Stimulated activated CD8-positive, alpha-beta memory T cell treated with anti-CD3 and anti-CD28 coated beads, Interleukin-12 subunit alpha, Interleukin-12 subunit beta, amount 100 ng/mL, for 4 hours (primary cell): ENCODE results near the gene DPM1.
"Not testable (repeated sequence)": the region's sequence is repeated elsewhere in the genome, so short reads cannot be mapped to it uniquely, and the experiment has no call there.

Experiments
- DNase-seq: peaks from one replicate; pipeline ENCODE4 v3.0.0-alpha.2; 2020; ENCODE audit warnings: low read depth

DPM1 gene

DNA sequence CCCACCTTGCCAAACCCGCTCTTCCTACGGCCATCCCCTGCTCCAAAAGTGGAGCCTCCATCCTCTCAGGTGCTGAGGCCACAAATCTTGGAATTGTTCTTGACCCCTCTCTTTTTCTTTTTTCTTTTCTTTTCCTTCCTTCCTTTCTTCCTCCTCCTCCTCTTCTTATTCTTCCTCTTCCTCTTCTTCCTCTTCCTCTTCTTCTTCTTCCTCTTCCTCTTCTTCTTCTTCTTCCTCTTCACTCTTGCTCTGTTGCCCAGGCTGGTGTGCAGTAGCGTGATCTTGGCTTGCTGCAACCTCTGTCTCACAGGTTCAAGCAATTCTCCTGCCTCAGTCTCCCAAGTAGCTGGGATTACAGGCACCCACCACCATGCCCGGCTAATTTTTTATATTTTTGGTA, 20.2 kb upstream of the DPM1 start:
- DNase-seq = not testable (repeated sequence)

DNA sequence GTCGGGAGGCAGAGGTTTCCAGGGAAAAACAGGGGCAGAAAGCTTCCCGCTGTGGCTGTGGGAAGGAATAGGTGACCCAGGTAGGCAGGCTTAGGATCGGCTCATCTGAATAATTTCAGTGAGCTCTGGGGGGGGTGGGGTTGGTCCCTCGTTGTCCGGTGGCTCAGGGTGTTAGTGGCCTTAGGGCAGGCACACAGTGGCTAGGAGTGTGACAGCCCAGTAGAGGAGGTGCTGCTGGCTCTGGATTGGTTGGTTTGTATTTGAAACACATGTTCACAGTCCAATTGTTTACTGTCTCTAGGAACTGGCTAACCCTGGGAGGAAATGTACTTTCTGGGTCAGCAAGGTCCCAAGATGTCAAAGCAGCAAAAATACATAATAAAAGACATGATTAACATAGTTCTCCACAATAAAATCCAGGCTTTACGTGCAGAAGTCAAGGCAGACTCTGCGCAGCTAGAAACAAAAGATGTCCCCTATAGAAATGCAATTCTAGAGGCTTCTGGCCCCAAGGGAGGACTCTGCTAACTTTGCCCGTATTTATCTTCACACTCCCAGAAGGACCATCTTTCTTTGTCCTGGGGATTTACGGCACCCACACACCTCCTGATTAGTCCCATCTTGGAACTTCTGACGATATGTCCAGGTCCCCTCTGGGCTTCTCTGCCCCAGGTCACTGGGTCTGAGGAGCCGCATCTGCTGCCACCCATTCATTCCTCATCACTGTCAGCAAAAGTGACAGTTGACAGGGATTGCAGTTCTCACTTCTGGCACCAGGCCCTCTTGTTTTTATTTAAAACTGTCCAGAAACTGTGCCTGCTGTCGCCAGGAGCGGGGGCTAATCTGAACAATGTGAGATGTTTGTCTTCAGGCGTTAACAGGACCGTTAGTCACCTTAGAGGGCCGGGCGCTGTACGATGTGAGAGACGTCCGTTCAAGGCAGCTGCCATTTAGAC, 19.0 kb upstream of the DPM1 start:
- no peak for DNase-seq

DNA sequence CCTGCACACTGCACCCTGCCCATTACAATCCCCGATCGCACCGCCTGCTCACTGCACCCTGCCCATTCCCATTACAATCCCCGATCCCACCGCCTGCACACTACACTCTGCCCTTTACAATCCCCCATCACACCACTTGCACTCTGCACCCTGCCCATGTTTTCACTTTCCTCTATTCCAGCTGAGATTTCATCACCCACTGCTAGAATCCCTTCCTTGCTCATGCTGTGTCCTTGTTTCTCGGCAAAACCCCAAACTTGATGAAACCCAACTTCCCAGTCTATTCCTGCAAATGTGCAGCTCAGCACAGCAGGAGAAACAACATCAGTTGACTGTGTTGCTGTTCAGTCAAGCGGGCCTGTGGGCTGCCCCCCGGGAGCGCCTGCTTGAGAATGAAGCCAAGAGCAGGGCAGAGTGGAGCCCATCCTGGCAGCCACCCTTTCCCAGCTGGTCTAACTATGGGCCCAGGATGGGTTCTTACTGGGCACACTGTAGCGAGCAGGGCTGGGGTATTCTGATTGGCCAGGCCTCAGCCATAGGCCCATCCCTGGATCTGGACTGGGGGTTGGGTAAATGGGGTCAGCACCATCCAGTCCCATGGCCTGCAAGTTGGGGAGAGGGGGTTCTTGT, 17.5 kb upstream of the DPM1 start:
- no peak for DNase-seq

DNA sequence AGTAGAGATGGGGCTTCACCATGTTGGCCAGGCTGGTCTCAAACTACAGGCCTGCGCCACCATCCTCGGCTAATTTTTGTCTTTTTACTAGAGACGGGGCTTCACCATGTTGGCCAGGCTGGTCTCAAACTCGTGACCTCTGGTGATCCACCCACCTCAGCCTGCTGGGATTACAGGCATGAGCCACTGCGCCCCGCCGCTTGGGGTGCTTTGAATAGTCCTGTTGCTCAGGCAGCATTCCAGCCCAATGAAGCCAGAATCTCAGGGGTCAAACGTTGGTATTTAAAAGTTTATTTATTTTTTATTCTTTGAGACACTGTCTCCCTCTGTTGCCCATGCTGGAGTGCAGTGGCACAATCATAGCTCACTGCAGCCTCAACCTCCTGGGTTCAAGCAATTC, 11.6 kb upstream of the DPM1 start:
- DNase-seq = no peak

DNA sequence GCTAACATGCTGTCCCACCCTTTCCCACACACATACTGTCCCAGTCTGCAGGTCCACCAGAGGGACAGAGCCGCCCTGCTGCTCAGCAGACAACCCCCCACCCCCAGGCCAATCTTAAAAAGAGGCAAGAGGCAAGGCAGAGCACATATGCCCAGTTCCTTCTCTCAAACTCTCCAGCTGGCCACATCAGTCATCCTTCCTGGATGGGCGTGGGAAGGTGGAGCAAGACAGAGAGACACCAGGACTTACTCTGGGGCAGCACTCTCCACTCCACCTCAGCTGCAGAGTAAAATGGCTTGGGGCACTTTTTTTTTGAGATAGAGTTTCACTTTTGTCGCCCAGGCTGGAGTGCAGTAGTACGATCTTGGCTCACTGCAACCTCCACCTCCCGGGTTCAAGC, 11.1 kb upstream of the DPM1 start:
- DNase-seq = no peak

DNA sequence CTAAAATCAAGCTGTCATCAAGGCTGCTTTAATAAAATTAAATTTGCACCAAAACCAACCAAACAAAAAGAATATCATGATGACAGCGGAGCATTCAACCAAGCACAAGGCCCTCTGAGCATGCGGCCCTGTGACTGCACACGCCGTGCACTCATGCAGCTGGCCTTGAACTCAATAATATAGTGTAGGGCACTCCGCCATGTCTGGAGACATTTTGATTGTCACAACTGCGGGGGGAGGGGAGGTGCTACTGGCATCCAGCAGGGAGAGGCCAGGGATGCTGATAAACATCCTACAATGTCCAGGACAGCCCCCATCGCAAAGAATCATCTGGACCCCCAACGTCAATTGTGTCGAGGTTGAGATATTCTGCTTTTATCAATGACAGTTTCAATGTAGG, 10.0 kb upstream of the DPM1 start:
- DNase-seq = no peak

DNA sequence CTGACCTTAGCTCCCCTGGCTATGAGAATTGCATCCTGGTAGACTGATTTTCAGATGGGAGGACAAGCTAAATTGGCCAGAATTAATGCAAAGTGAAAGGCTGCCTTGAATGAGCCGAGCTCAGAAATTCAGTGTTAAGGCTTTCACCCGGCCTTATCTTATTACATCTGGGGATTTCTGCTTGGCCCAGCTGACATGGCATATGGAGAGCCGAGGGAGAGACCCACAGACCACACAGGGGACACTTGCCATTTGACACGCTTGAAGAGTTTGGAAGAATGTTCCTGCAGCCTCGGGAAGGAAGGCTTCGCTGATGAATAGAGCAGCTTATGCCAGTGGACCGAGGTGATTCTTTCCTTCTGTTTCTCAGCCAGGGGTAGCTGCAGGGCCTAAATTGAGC, 9.3 kb upstream of the DPM1 start:
- no peak for DNase-seq

DNA sequence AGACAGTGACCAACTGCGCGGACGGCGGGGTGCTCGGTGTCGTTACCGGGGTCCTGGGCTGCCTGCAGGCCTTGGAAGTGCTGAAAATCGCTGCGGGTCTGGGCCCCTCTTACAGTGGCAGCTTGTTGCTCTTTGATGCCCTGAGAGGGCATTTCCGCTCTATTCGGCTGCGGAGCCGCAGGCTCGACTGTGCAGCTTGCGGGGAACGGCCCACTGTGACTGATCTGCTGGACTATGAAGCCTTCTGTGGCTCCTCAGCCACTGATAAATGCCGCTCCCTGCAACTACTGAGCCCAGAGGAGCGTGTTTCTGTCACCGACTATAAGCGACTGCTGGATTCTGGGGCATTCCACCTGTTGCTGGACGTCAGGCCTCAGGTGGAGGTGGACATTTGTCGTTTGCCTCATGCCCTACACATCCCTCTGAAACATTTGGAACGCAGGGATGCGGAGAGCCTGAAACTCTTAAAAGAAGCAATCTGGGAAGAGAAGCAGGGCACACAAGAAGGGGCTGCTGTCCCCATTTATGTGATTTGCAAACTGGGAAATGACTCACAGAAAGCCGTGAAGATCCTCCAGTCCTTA, 1.3 kb upstream of the DPM1 start:
- DNase-seq = no peak

DNA sequence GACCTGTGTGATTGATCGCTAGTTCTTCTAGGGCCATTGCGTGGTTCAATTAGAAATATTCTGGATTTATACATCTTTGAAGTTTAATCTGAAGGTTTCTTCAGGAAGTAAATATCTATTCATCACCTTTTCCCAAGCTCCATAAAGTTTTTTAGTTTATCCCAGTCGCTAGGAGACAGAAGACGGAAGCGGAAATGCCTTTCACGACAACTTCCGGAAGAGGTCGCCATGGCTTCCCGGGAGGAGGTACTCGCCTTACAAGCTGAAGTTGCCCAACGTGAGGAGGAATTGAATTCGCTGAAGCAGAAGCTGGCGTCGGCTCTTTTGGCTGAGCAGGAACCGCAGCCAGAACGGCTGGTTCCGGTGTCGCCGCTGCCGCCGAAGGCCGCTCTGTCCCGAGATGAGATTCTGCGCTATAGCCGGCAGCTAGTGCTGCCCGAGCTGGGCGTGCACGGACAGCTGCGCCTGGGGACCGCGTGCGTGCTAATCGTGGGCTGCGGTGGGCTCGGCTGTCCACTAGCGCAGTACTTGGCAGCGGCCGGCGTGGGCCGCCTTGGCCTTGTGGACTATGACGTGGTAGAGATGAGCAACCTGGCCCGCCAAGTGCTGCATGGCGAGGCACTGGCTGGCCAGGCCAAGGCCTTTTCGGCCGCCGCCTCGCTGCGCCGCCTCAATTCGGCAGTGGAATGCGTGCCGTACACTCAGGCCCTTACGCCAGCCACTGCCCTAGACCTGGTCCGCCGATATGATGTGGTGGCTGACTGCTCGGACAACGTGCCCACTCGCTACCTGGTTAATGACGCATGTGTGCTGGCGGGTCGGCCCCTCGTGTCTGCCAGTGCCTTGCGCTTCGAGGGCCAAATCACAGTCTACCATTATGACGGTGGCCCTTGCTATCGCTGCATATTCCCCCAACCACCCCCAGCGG, 547 bp upstream of the DPM1 start, which contains the start of gene MOCS3:
Gene MOCS3 (plus strand): TSS at position 204 of the 928 bp plus-strand sequence. CDS start 25 bp downstream, at position 229.
- DNase-seq = peak; percentile 66

DNA sequence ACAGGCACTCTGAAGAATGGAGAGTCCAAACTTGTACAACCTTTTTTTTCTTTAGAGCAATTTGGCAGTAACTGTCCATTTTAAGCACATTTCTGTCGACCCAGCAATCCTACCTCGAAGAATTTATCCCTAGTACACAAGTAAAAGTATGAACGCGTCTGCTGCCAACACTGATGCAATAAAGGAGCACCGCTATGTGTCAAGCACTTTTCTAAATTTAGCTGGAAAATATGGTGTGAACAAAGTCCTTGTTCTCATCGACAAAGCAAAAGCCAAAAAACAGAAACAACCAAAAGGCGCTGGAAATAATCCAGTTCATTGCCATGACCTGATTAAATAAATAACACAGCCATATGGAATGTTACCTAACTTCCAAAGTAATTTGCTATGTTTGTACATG, 1.1 kb downstream of the DPM1 start:
- no peak for DNase-seq

DNA sequence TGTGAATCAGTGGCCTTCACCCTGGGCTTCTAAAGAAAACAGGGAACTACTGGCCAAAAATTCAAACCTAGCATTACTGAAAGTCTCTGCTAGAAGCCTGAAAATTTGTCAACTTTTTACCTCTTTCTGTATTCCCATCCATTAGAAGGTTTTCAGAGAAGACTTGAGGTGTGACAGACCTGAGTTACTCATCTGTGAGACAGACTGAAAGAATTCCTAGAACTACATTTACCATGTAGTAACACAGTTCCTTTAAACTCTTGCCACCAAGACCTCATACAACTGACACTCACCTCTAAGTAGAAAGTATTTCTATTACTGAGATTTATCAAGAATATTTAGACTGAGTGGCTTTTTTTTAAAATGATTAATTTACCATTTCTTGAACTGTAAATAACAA, 4.5 kb downstream of the DPM1 start:
- no peak for DNase-seq

DNA sequence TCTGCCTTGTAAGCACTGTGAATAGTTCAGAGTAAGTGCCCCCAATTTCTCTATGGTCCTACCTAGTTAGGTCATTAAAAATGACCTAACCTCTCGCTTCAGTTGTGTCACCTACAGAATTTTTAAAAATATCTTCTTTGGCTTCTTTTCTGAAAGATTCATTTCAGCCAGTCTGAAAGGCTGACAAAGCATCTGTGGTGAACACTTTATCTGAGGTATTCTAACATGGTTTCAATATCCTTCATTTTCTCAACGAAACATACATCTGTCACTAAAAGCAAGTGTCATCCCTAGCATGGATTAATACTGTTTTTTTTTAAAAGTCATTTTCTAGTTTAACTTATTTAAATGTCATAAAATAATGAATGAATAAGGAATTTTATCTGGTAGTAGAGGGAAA, 5.1 kb downstream of the DPM1 start:
- no peak for DNase-seq

DNA sequence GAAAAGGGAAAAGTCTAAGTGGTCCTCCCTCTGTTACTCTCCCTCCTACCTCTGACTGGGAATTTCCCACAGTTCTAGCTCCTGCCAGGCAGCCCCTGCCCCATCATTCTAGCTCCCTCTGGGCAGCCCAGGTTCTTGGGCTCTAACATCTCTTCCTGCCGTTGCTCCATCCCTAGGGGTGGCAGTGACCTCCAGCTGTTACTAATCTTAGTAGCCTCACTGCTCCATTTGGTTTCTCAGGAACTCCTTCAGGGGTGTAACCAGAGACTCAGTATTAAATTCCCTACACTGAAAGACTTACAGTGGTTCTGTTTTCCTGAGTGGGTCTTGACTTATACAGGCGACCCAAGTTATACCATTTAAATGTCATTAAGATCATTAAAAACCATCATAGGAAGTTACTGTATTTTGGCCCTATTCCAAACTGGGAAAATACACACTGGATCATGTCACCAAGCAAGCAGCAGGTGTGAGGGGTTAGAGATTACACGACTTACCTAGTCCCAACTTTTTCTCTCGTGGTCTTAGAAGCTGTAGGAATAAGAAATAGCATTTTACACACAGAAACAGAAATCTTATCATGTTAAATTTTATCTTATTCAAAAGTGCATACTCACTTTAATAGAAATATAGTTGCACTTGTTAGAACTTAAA, 10.1 kb downstream of the DPM1 start:
- DNase-seq = no peak

DNA sequence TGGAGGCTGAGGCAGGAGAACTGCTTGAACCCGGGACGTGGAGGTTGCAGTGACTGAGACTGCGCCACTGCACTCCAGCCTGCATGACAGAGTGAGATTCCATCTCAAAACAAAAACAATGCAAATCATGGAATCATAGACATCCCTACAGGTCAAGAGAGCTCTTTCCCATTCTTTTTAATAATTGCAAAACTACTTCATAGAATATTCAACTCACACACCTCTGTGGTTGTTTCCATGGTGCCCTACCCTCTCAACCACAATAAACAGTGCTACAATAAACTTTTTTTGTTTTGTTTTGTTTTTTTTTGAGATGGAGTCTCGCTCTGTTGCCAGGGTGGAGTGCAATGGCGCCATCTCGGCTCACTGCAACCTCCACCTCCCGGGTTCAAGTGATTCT, 15.3 kb downstream of the DPM1 start:
- DNase-seq = no peak

DNA sequence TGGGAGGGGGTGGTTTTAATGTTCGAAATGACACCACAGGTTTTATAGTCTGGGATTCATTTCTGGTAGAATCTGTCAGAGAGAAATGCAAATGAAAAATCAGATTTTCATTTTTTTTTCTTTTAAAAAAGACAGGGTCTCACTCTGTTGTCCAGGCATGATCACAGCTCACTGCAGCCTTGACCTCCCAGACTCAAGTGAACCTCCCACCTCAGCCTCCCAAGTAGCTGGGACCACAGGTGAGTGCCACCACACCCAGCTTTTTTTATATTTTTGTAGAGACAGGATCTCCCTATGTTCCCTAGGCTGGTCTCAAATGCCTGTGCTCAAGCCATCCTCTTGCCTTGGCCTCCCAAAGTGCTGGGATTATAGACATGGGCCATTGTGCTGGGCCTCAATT, 24.7 kb downstream of the DPM1 start:
- DNase-seq = no peak

DNA sequence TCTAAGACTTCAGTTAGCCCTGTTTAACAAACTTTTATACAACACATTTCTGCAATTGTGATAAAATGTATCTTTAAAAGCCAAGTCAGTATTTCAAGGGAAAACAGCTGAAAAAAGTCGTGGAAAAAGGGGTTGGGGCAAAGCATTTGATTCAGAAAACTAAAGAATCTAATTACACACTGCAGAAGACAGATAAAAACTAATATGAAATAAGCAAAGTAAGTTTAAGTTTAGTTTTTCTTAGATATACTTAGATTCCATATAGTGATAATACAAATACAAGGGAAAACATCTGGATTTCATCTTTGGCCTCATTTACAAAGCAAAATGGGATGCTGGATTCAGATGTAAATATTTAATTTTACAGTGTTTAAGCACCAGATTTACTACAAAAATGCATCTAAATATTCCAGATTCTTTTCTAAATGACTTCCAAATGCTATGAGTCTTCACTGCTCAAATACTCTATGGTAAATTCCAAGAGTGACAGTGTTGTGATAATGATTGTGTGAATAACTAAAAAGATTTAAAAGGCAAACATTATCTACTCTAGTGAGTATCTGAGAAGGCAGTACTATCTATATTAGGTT, 25.5 kb downstream of the DPM1 start:
- no peak for DNase-seq

DNA sequence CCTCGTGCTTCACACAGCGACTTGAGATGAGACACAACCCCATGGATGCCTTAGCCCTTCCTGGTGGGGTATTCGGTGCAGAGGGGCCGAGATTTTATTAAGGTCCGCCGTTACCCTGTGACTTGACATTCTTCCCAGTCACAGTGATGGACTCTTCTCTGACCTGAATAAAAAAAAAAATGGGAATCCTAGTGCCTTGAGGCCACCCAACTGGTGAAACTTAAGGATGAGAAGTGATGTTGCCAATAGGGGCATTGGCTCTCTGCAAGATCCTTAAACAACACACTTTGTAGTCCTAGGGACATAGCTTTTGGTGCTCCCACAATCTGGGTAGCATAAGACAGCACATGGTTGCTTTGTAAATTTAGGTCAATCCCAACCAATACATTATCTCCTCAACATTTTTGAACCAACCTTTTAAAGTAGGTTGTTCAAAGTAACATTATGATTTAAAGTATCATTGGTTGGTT, 26.3 kb downstream of the DPM1 start:
- no peak for DNase-seq

DNA sequence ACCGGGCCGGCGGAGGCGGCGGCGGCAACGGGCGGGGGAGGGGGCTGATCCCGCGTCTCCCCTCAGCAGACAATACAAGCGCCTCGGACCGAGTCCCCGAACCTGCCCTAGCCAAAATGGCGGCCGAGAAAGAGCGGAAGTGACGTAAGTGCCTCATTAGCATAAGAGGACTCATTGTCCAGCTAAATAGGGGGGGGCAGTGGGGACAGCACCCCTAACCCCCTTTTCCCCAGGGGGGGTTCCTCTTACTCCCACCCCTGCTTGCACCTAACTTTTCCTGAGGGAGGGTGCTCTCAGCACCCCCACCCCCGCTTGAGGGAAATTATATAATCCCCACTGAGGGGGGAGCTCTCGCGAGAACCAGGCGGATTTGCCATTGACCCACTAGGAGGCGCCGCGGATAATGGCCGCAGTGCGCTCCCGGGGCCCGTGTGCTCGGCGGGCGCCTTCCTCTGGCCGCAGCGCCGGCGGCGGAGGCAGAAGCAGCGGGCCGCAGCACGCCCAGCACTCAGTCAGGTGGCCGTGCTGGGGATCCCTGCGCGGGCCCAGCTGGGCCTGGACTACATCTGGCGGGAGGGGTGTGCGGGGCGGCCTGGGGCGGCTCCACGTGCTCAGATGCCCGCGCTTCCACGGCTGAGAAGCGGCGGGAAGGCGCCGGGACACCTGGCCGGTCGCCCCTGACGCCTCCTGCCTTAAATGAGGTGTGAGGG, 26.9 kb downstream of the DPM1 start, which contains the start of gene ADNP:
Gene ADNP (minus strand): TSS at position 132 of the 710 bp plus-strand sequence. CDS start 27,441 bp downstream, outside the sequence.
- DNase-seq = peak; percentile 77

DNA sequence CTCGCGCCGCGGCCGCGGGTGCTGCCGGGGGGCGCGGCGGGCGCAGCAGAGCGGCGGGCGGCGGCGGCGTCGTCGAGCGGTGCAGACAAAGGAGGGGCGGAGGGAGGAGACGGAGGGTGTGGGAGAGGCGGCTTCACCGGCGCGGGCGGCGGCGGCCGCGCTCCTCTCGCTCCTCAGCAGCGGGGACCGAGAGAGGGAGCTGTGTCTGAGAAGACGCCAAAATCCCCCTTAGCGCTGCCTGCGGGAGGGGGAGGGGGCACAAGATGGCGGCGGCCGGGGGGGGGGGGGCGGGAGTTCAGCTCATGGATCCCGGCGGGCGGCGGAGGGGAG, 27.4 kb downstream of the DPM1 start:
- DNase-seq = no peak
